ENCODE measurements around the gene RBM39. TPM values are rescaled to one million over a fixed set of nuclear protein-coding genes. Genes with fewer than 3 reads are reported as not detected.

Gene RBM39
- total and polyA plus RNA-seq, 2 of the 13 experiments (the other 11 are each of a cell fraction or from before 2014, with no cell fraction given): 788 to 920 TPM

DNA sequence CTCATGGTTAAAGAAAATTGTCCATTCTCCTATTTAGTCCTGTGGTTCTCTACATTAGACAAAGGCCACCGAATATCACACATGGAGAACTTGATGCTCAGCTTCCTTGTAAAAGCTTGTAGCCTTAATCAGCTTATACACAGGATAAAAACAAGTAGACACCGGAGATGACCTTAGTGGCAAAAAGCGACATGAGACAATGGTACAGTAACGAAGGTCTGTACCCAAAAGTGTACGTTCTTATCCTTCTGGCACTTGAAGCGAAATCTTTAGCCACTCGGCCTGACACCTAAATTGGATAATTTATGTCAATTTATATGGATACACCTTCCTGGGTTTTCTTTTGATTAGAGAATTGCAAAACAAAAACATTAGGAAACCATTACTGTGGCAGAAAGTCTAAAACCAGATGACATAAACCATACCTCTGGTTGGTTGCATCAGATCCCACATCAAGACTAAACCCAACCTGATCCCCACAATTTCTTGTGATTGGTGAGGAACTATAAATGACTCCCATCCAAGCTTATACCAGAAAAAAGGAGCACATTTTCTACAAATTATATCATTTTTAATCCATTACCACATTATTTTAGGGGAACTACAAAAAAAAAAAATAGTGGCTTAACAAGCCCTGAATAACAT, 6.1 kb downstream of the RBM39 start (continued):
- TF ChIP-seq TBP (CRISPR knock-in tag; IDR thresholded peaks at IDR 0.05): no peak
- TF ChIP-seq ZNF75D (CRISPR knock-in tag; IDR thresholded peaks at IDR 0.05; ENCODE audit: borderline replicate concordance): no peak
- TF ChIP-seq FIP1L1 (IDR thresholded peaks at IDR 0.05; ENCODE audit: borderline replicate concordance, insufficient read depth, low read depth, low read length): no peak
- no peak for TF ChIP-seq SNAPC5 (CRISPR knock-in tag; IDR thresholded peaks at IDR 0.05; ENCODE audit: borderline replicate concordance)
- no peak for TF ChIP-seq SETDB1 (CRISPR knock-in tag; IDR thresholded peaks at IDR 0.05; ENCODE audit: borderline replicate concordance)
- no peak; the same call in 1 of the 2 replicates for TF ChIP-seq CEBPB (IDR thresholded peaks at IDR 0.05; ENCODE audit: borderline replicate concordance, low read depth, low read length)
- no peak for TF ChIP-seq SNAPC2 (CRISPR knock-in tag; IDR thresholded peaks at IDR 0.05)
- no peak for TF ChIP-seq ZNF615 (CRISPR knock-in tag; IDR thresholded peaks at IDR 0.05; ENCODE audit: borderline replicate concordance)
- TF ChIP-seq ZNF674 (CRISPR knock-in tag; IDR thresholded peaks at IDR 0.05; ENCODE audit: low read depth): no peak
- TF ChIP-seq HOXA9 (CRISPR knock-in tag; IDR thresholded peaks at IDR 0.05; ENCODE audit: borderline replicate concordance): no peak
- TF ChIP-seq ZNF878 (CRISPR knock-in tag; IDR thresholded peaks at IDR 0.05): 0 out of 2 replicates have a peak, but pooled peaks have one; percentile 33
- TF ChIP-seq, protein P1, sequence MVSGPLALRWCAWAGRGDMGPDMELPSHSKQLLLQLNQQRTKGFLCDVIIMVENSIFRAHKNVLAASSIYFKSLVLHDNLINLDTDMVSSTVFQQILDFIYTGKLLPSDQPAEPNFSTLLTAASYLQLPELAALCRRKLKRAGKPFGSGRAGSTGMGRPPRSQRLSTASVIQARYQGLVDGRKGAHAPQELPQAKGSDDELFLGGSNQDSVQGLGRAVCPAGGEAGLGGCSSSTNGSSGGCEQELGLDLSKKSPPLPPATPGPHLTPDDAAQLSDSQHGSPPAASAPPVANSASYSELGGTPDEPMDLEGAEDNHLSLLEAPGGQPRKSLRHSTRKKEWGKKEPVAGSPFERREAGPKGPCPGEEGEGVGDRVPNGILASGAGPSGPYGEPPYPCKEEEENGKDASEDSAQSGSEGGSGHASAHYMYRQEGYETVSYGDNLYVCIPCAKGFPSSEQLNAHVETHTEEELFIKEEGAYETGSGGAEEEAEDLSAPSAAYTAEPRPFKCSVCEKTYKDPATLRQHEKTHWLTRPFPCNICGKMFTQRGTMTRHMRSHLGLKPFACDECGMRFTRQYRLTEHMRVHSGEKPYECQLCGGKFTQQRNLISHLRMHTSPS (CRISPR knock-in tag; IDR thresholded peaks at IDR 0.05; ENCODE audit: low read depth): no peak
- no peak for TF ChIP-seq RFX1 (IDR thresholded peaks at IDR 0.05)
- peak; percentile 37 to 68; a peak in 2 of 4 replicates for TF ChIP-seq POLR2A (IDR thresholded peaks at IDR 0.05; ENCODE audit: insufficient read depth in 1 of 2, low read depth in 2 of 2, low read length in 2 of 2)
- TF ChIP-seq, protein P2, sequence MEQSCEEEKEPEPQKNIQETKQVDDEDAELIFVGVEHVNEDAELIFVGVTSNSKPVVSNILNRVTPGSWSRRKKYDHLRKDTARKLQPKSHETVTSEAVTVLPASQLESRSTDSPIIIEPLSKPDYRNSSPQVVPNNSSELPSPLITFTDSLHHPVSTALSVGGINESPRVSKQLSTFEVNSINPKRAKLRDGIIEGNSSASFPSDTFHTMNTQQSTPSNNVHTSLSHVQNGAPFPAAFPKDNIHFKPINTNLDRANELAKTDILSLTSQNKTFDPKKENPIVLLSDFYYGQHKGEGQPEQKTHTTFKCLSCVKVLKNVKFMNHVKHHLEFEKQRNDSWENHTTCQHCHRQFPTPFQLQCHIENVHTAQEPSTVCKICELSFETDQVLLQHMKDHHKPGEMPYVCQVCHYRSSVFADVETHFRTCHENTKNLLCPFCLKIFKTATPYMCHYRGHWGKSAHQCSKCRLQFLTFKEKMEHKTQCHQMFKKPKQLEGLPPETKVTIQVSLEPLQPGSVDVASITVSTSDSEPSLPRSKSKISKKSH (CRISPR knock-in tag; IDR thresholded peaks at IDR 0.05; ENCODE audit: borderline replicate concordance): no peak
- TF ChIP-seq ZBTB2 (CRISPR knock-in tag; IDR thresholded peaks at IDR 0.05; ENCODE audit: low read depth): no peak
- TF ChIP-seq, protein P3, sequence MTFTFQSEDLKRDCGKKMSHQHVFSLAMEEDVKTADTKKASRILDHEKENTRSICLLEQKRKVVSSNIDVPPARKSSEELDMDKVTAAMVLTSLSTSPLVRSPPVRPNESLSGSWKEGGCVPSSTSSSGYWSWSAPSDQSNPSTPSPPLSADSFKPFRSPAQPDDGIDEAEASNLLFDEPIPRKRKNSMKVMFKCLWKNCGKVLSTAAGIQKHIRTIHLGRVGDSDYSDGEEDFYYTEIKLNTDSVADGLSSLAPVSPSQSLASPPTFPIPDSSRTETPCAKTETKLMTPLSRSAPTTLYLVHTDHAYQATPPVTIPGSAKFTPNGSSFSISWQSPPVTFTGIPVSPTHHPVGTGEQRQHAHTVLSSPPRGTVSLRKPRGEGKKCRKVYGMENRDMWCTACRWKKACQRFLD (CRISPR knock-in tag; IDR thresholded peaks at IDR 0.05; ENCODE audit: borderline replicate concordance): no peak
- TF ChIP-seq AKAP8 (CRISPR knock-in tag; IDR thresholded peaks at IDR 0.05): no peak
- TF ChIP-seq NR2F6 (IDR thresholded peaks at IDR 0.05): no peak
- no peak for TF ChIP-seq NR2F6 (CRISPR knock-in tag; IDR thresholded peaks at IDR 0.05)
- no peak for TF ChIP-seq ZNF33B (CRISPR knock-in tag; IDR thresholded peaks at IDR 0.05)
- TF ChIP-seq ZFYVE20 (CRISPR knock-in tag; IDR thresholded peaks at IDR 0.05; ENCODE audit: borderline replicate concordance, low read depth): no peak
- TF ChIP-seq FOXO4 (CRISPR knock-in tag; conservative IDR thresholded peaks at IDR 0.05): 0 out of 2 replicates have a peak, but pooled peaks have one; percentile 72
